Activated T-helper 2 cell treated with anti-CD3 and anti-CD28 coated beads, Interferon-gamma antibody, Interleukin-2, Interleukin-4, amounts not matched to agents 10 μg/mL and 5 μg/mL and 100 μg/mL, durations not matched to agents 14 hours and 24 hours and 36 hours (primary cell): ENCODE data around the gene GCK. TPM values are rescaled to one million over a fixed set of nuclear protein-coding genes. Genes with fewer than 3 reads are reported as not detected.

Source experiments
- DNase-seq: peaks from one replicate; pipeline ENCODE4 v3.0.0; 2021; ENCODE audit warnings: low spot score
- H3K27ac Mint-ChIP-seq: one replicate; pipeline ENCODE4 v1.8.0; 2021; ENCODE audit warnings: mixed read lengths
- H3K27me3 Mint-ChIP-seq: one replicate; pipeline ENCODE4 v1.8.0; 2021; ENCODE audit warnings: low read depth, mixed read lengths
- H3K36me3 Mint-ChIP-seq: one replicate; pipeline ENCODE4 v1.8.0; 2021; ENCODE audit warnings: low read depth, mixed read lengths
- H3K4me1 Mint-ChIP-seq: one replicate; pipeline ENCODE4 v1.8.0; 2021; ENCODE audit warnings: low read depth, mixed read lengths
- H3K4me3 Mint-ChIP-seq: one replicate; pipeline ENCODE4 v1.8.0; 2021; ENCODE audit warnings: low read depth, mild to moderate bottlenecking, moderate library complexity, mixed read lengths
- H3K9me3 Mint-ChIP-seq: one replicate; pipeline ENCODE4 v1.8.0; 2021; ENCODE audit warnings: mixed read lengths
- intact Hi-C: fragments of 100-400 bp; cut with micrococcal nuclease; formaldehyde crosslinking; loops from one replicate; pipeline ENCODE4 v1.15.1; 2023
- total RNA-seq: library from RNA; stranded (reverse); gene quantifications from 2 replicates; pipeline ENCODE4 v1.2.3, GENCODE V29; 2022

GCK gene
- total RNA-seq, 1 donor from 2014 or later, result 1.8 TPM

GRCh38 chr7:44219371-44220045 lies 30.3 kb upstream of the GCK start:
- Mint-ChIP-seq H3K9me3 (no peaks in the 10 kb centered on the region), H3K27ac (no peak overlapping the region), H3K27me3 (no peaks in the 10 kb centered on the region), H3K4me1 (no peaks in the 10 kb centered on the region), H3K4me3 (no peak overlapping the region), H3K36me3 (no peaks in the 10 kb centered on the region)
- DNase-seq, result no peak
- intact Hi-C loops, result no loop called here

GRCh38 chr7:44218418-44219201 lies 29.4 kb upstream of the GCK start:
- H3K4me1 Mint-ChIP-seq, result no peaks in the 10 kb centered on the region
- no peak for DNase-seq
- H3K36me3 Mint-ChIP-seq, result peaks cover 4% of the 10 kb centered on the region
- no peaks in the 10 kb centered on the region for H3K9me3 Mint-ChIP-seq
- H3K4me3 Mint-ChIP-seq, result no peak overlapping the region
- no peaks in the 10 kb centered on the region for H3K27me3 Mint-ChIP-seq
- no peak overlapping the region for H3K27ac Mint-ChIP-seq
- intact Hi-C loops, result no loop called here

- DNase-seq, result no peak
- no peaks in the 10 kb centered on the region for H3K9me3 Mint-ChIP-seq
- H3K36me3 Mint-ChIP-seq, result peaks cover 5% of the 10 kb centered on the region
- H3K27ac Mint-ChIP-seq, result no peak overlapping the region
- no peaks in the 10 kb centered on the region for H3K4me1 Mint-ChIP-seq
- H3K27me3 Mint-ChIP-seq, result no peaks in the 10 kb centered on the region
- H3K4me3 Mint-ChIP-seq, result no peak overlapping the region
- intact Hi-C loops, result no loop called here
These were observed 28.7 kb upstream of the GCK start for GRCh38 chr7:44217852-44218402.

- Mint-ChIP-seq H3K9me3 (no peaks in the 10 kb centered on the region), H3K4me3 (no peak overlapping the region), H3K27ac (no peak overlapping the region), H3K27me3 (no peaks in the 10 kb centered on the region), H3K4me1 (no peaks in the 10 kb centered on the region), H3K36me3 (peaks cover 10% of the 10 kb centered on the region)
- intact Hi-C loops, result no loop called here
- no peak for DNase-seq
These were observed 28.0 kb upstream of the GCK start for GRCh38 chr7:44217223-44217714.

- H3K4me3 Mint-ChIP-seq, result no peak overlapping the region
- intact Hi-C loops, result no loop called here
- H3K4me1 Mint-ChIP-seq, result no peaks in the 10 kb centered on the region
- no peak overlapping the region for H3K27ac Mint-ChIP-seq
- H3K36me3 Mint-ChIP-seq, result peaks cover 13% of the 10 kb centered on the region
- no peak for DNase-seq
- H3K27me3 Mint-ChIP-seq, result no peaks in the 10 kb centered on the region
- H3K9me3 Mint-ChIP-seq, result no peaks in the 10 kb centered on the region
These were observed 27.4 kb upstream of the GCK start for GRCh38 chr7:44216521-44217222.

GRCh38 chr7:44216019-44216418 lies 26.8 kb upstream of the GCK start:
- Mint-ChIP-seq H3K4me1 (no peaks in the 10 kb centered on the region), H3K27me3 (no peaks in the 10 kb centered on the region), H3K27ac (no peak overlapping the region), H3K9me3 (no peaks in the 10 kb centered on the region), H3K4me3 (no peak overlapping the region), H3K36me3 (peaks cover 17% of the 10 kb centered on the region)
- intact Hi-C loops, result no loop called here
- DNase-seq, result no peak

GRCh38 chr7:44215531-44215930 lies 26.3 kb upstream of the GCK start:
- Mint-ChIP-seq H3K4me3 (no peak overlapping the region), H3K27me3 (no peaks in the 10 kb centered on the region), H3K4me1 (no peaks in the 10 kb centered on the region), H3K27ac (no peak overlapping the region), H3K9me3 (no peaks in the 10 kb centered on the region), H3K36me3 (peaks cover 21% of the 10 kb centered on the region)
- DNase-seq, result no peak
- intact Hi-C loops, result no loop called here

- Mint-ChIP-seq H3K4me1 (no peaks in the 10 kb centered on the region), H3K27ac (no peak overlapping the region), H3K9me3 (no peaks in the 10 kb centered on the region), H3K36me3 (peaks cover 34% of the 10 kb centered on the region), H3K4me3 (no peak overlapping the region), H3K27me3 (no peaks in the 10 kb centered on the region)
- intact Hi-C loops, result no loop called here
- no peak for DNase-seq
These were observed 24.7 kb upstream of the GCK start for GRCh38 chr7:44213877-44214388.

GRCh38 chr7:44213206-44213876 lies 24.1 kb upstream of the GCK start:
- Mint-ChIP-seq H3K36me3 (peaks cover 40% of the 10 kb centered on the region), H3K27ac (no peak overlapping the region), H3K4me1 (no peaks in the 10 kb centered on the region), H3K4me3 (no peak overlapping the region), H3K27me3 (no peaks in the 10 kb centered on the region), H3K9me3 (no peaks in the 10 kb centered on the region)
- intact Hi-C loops, result no loop called here
- no peak for DNase-seq

- intact Hi-C loops, result no loop called here
- Mint-ChIP-seq H3K4me1 (no peaks in the 10 kb centered on the region), H3K36me3 (peaks cover 46% of the 10 kb centered on the region), H3K9me3 (no peaks in the 10 kb centered on the region), H3K27me3 (no peaks in the 10 kb centered on the region), H3K4me3 (no peak overlapping the region), H3K27ac (no peak overlapping the region)
- no peak for DNase-seq
These were observed 23.4 kb upstream of the GCK start for GRCh38 chr7:44212581-44213184.

- no peak for DNase-seq
- intact Hi-C loops, result no loop called here
- no peak overlapping the region for H3K4me3 Mint-ChIP-seq
- no peaks in the 10 kb centered on the region for H3K9me3 Mint-ChIP-seq
- H3K27ac Mint-ChIP-seq, result no peak overlapping the region
- H3K36me3 Mint-ChIP-seq, result peaks cover 51% of the 10 kb centered on the region
- no peaks in the 10 kb centered on the region for H3K4me1 Mint-ChIP-seq
- no peaks in the 10 kb centered on the region for H3K27me3 Mint-ChIP-seq
These were observed 22.8 kb upstream of the GCK start for GRCh38 chr7:44212018-44212417.

- Mint-ChIP-seq H3K4me1 (no peaks in the 10 kb centered on the region), H3K9me3 (no peaks in the 10 kb centered on the region), H3K36me3 (peaks cover 58% of the 10 kb centered on the region), H3K27ac (no peak overlapping the region), H3K4me3 (no peak overlapping the region), H3K27me3 (no peaks in the 10 kb centered on the region)
- DNase-seq, result no peak
- intact Hi-C loops, result no loop called here
These were observed 22.0 kb upstream of the GCK start for GRCh38 chr7:44211126-44211675.
